Hematopoietic multipotent progenitor cell treated with erythropoietin and hydrocortisone succinate and interleukin-3 and kit ligand, for 15 days (in vitro differentiated cells): ENCODE results near the gene IL17C.

Experiments
- DNase-seq: peaks from one replicate; pipeline ENCODE4 v3.0.0-alpha.2; 2015; ENCODE audit warnings: low spot score

Gene IL17C

GRCh38 chr16:88685156-88686061, 47.0 kb downstream of the IL17C start:
- no peak for DNase-seq

- DNase-seq: no peak
Measured at GRCh38 chr16:88686062-88686438, 47.7 kb downstream of the IL17C start.

GRCh38 chr16:88686439-88687253, 48.3 kb downstream of the IL17C start, which contains the start of gene SNAI3:
Gene SNAI3 (minus strand): TSS chr16:88686507. CDS start chr16:88686406, 101 bp downstream.
- peak; percentile 55 for DNase-seq

GRCh38 chr16:88687254-88687576, 48.8 kb downstream of the IL17C start:
- DNase-seq: no peak

- no peak for DNase-seq
Measured at GRCh38 chr16:88687676-88688012, 49.3 kb downstream of the IL17C start.

- DNase-seq: peak; percentile 71
Measured at GRCh38 chr16:88688013-88688778, 49.8 kb downstream of the IL17C start.
